ENCODE results near the gene MYCBPAP.

MYCBPAP gene

DNA sequence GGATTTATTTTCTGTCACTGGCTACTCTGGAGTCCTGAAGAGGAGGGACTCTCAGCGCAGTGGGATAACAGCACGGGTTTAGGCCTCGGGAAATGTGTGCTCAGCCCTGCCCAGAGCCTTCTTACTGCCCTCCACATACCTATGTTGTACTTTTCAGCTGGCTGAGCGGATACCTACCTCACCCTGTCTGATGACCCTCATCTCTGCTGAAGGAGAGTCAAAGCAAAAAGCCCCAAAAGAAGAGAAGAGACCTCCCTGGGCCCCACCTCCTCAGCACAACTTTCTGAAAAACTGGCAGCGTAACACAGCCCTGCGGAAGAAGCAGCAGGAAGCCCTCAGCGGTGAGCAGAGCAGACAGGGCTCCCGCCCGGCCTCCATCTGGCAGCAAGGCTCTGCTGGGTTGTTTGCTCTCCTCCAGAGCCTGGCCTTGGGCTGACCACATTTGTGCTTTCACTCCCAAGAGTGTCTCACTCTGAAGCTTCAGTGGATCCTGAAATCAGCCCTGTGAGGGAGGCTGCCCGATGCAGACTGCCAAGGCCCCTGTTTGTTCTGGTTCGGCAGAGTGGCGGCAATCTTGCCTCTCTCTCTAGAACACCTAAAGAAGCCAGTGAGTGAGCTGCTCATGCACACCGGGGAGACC, 10.3 kb downstream of the MYCBPAP start:
- no peak for DNase-seq (ENCODE audit: low read depth)

GRCh38 chr17:50519141-50519834, 11.0 kb downstream of the MYCBPAP start:
- no peak for DNase-seq (ENCODE audit: low read depth)

DNA sequence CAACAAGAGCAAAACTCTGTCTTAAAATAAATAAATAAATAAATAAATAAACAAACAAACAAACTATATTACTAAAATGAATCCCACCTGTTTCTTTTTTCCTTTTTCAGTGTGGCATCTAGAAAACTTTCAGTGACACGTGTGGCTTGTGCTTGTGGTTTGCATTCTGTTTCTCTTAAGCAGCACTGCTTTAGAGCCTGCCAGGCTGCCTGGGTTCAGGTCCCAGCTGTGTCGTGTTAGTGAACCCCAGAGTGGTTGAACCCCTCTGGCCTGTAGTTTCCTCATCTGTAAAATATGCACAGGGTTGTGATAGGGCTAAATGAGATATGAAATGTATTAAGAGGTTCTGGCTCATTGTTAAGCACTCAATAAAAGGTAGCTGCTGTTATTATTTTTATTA, 12.2 kb downstream of the MYCBPAP start:
- DNase-seq (ENCODE audit: low read depth), result no peak

DNA sequence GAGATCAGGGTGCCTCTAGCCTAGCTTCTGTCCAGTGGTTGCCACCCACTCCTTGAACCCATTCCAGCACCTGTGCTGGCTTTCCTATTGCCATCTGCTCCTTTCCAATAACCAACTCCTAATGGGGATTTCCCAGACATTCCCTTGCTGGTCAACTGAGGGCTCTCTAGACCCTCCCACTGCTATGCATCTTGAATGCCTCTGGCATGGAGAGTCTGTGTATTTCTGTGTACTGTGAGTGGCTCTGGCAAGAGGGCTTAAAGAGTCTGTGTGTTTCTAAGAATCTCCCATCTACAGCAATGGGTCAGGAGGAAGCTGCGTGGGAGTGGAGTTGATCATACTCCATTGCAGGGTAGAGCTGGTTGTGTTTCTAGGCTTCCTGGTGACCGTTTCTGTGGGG, 13.3 kb downstream of the MYCBPAP start:
- DNase-seq (ENCODE audit: low read depth), result no peak

DNA sequence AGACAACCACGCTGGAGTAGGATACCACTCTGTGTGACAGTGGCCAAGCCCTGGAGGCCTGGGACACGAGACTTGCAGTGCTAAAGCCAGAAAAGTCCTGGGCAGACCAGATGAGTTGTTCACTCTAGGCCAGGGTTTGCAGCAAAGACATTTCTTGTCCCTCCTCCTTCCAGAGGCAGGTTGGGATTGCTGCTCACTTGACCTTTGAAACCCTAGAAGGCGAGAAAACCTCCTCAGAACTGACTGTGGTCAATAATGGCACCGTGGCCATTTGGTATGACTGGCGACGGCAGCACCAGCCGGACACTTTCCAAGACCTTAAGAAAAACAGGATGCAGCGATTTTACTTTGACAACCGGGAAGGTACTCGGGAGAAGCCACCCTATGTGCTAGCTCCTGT, 14.5 kb downstream of the MYCBPAP start:
- DNase-seq (ENCODE audit: low read depth), result no peak

DNA sequence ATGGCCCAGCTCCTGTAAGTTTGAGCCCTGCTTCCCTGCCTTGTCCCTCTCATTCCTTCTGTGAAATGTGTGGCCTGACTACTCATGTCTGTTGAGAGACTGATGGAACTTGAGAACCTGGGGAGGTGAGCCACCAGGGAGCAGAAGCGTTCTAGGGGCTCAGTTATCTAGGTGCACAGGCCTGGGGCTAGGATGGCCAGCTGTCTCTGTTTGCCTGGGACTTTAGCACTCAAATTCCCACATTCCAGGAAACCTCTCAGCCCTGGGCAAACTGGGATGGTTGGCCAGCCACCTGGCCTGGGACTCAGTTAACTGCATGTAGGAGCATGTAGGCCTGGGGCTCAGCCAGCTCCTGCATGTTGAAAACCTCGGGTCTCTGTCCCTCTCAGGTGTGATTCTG, 15.0 kb downstream of the MYCBPAP start:
- no peak for DNase-seq (ENCODE audit: low read depth)

GRCh38 chr17:50524838-50525237, 16.6 kb downstream of the MYCBPAP start:
- DNase-seq (ENCODE audit: low read depth), result no peak

DNA sequence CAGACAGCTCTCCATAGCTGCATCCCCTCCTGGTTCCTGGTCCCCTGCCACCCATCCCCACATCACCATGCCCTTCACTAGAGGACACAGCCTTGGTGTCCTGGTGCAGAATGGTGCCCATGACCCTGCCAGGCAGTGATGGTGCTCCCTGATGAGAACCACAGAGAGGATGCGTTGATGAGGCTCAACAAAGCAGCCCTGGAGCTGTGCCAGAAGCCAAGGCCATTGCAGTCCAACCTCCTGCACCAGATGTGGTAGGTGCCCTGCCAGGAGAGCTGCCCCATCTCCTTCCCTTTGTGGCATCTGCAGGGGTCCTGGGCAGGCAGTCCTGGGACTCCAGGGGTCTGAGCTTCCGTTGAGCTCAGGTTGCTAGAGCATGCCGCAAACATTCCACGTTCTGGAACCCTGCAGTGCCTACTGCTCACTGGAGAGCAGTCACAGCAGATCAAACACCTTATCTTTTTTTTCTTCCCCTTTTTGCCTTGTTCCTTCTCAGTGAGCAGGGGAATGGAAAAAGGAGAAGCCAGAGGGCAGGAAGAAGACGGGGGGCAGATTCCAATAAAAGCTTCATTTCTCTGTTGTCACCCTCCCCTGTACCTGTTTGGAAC, 19.0 kb downstream of the MYCBPAP start:
- DNase-seq (ENCODE audit: low read depth), result no peak

DNA sequence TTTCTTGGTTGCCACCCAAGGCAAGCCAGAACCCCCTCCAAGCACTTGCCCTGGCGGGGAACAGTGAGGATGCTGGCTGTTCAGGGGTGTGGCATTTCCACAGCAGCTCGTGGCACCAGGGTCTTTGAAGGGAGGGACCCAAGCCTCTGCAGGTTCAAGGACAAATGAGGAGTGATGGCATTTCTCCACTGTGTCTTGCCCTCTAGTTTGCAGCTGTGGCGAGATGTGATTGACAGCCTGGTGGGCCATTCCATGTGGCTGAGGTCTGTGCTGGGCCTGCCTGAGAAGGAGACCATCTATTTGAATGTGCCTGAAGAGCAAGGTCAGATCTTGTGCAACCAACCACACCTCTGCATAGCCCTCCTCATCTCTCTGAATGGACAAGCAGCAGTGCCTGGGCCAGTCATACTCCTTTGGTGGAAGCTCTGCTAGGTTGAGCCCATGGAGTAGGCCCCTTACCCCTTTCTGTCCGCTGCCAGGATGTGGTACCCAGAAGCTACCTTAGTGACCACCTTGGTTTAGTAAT, 19.8 kb downstream of the MYCBPAP start:
- no peak for DNase-seq (ENCODE audit: low read depth)

DNA sequence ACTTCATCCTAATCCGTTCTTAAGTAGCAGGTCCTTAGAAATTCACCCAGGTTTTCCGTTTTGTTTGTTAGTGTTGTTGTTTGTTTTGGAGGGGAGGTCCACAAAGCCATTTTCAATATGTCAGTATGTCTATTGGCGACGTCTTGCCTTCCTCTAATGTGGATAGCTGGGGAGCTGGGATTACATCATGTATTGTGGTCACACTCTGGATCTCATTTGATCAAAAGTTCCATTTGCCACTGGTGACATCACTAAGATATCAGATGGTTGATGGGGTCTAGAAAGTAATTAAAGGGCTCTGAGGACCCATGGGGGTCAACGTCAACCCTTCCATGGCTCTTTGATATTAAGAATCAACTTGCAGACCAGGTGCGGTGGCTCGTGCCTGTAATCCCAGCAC, 21.6 kb downstream of the MYCBPAP start:
- no peak for DNase-seq (ENCODE audit: low read depth)

DNA sequence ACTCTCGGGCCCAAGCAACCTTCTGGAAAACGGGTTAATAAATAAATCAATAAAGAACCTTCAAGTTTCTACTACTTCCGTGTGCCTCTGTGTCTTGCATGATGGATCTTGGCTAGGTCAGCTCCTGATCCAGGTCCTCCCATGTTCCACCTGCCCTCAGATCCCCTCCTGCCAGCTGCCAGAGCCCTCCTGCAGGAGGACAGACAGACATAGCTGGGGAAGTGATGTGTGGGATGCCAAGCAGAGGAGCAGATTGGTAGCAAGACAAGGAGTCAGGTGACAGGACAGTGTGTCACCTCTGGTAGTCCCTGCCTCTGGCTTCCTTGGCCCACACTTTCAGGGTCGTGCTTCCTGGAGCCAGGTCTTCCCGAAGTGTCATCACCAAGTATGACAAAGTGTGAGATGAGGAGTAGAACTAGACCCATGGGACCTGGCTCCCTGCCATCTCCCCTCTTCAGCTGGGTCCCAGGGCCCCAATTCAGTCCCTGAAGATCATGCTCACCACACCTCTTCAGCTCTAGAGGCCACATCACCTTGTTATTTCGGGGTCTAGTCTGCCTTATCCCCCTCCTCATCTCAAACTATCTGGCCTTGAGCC, 23.3 kb downstream of the MYCBPAP start:
- DNase-seq (ENCODE audit: low read depth), result no peak

- DNase-seq (ENCODE audit: low read depth), result no peak
Observed at GRCh38 chr17:50532452-50533024, 24.3 kb downstream of the MYCBPAP start, which contains the start of gene EPN3. TSS of gene EPN3 (plus strand) at chr17:50532735. CDS start at chr17:50536557, 3,822 bp downstream.

GRCh38 chr17:50533185-50533584, 24.9 kb downstream of the MYCBPAP start:
- no peak for DNase-seq (ENCODE audit: low read depth)

- no peak for DNase-seq (ENCODE audit: low read depth)
Observed at GRCh38 chr17:50533720-50534148, 25.5 kb downstream of the MYCBPAP start.

- no peak for DNase-seq (ENCODE audit: low read depth)
Observed at GRCh38 chr17:50534222-50534978, 26.2 kb downstream of the MYCBPAP start.

GRCh38 chr17:50534979-50535326, 26.7 kb downstream of the MYCBPAP start:
- DNase-seq (ENCODE audit: low read depth), result no peak

DNA sequence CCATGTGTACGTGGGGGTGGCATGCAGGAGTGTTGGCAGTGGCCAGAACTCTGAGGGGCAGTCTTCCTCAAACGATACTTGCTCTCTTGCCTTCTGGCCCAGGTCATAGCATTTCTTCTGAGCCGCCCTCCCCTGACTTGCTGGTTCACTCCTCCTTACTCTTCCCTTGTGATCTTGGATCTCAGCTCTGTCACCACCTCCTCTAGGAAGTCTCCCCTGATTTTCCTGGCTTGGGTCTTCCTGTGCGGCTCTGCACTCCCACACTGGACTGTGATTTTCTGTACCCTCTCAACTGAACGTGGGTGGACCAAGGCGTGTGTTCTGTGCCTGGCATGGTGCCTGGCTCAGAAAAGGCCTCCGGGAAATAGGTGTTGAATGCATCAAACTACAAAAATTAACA, 27.2 kb downstream of the MYCBPAP start:
- DNase-seq (ENCODE audit: low read depth), result no peak

DNA sequence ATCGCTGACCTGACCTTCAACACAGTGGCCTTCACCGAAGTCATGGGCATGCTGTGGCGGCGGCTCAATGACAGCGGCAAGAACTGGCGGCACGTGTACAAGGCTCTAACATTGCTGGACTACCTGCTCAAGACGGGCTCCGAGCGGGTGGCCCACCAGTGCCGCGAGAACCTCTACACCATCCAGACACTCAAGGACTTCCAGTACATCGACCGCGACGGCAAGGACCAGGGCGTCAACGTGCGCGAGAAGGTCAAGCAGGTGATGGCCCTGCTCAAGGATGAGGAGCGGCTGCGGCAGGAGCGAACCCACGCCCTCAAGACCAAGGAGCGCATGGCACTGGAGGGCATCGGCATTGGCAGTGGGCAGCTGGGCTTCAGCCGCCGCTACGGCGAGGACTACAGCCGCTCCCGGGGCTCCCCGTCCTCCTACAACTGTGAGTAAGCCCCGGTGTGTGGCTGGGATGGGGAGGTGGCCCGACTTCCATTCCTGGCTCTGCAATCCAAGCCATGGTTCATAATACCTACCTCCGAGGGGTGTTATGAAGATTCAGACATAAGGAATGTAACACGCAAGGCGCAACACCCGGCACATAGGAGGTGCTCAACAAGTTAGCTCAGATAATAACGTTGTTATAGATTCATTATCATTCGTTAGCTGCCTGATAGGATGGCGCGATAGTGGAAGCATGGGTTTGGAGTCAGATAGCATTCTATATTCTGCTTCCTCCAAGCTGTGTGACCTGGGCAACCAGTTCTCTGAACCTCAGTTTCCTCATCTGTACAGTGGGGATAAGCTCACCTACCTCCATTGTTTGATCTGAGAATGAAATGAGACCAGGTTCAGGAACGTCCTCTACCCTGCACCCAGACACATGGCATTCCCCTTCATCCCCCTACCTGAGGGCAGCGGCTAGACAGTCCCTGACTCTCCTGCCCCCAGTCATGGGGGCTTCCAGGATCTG, 28.7 kb downstream of the MYCBPAP start:
- DNase-seq (ENCODE audit: low read depth), result no peak

DNA sequence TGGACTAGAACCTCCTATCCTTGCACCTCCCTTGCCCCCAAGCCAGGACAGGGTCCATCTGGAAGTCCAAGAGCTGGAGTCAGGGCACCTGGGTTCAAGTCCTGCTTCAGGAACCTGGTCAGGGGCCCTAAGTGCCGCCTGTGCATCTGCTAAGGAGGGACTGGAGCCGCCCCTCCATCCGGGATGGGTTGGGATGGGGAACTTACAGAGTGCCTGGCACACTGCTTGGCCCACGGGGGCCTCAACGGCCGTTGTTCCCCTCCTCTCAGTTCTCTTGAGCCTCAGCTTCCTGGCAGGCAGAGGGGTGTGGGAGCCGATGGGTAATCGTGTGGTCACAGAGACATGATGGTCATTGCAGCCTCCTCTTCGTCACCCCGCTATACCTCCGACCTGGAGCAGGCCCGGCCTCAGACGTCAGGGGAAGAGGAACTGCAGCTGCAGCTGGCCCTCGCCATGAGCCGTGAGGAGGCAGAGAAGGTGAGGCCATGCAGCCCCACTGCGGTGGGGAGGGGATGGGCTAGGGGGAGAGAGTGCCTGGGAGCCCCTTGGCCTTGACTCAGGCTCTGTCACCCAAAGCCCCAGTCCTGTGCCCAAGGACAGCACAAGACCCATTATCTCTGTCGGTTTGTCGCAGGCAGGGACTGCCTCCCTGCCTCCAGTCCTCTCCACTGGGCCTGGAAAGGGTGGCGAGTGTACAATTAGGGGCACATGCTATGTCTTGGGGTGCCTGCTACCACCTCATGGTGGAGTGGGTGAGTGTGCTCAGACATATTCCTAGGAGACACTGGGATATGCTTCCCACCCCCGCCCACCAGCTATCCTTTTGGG, 29.7 kb downstream of the MYCBPAP start:
- no peak for DNase-seq (ENCODE audit: low read depth)

All from activated T-helper 9 cell treated with anti-CD3 and anti-CD28 coated beads, Interleukin-2, amount 50 U/mL, for 16 hours (primary cell).